K562 (cell line): ENCODE results near the gene PATE2. TPM values are rescaled to one million over a fixed set of nuclear protein-coding genes. Genes with fewer than 3 reads are reported as not detected.

ENCODE experiments used
- ATAC-seq: fragments of 200-7000 bp; cut with Tn5 transposase; 3 replicates; pipeline ENCODE4 v1.9.1; 2020; ENCODE audit warnings: moderate library complexity
- BruUV-seq: library from RNA; stranded (reverse); fragments of 400-500 nt; replicated peaks from 2 replicates; lab custom pipeline; 2021; lab: Mats Ljungman, UMichigan
- CTCF ChIA-PET: fragments of 300-600 bp; formaldehyde crosslinking; extraction: SDS; loops from one replicate; lab custom pipeline; 2021; ENCODE audit warnings: low intra/inter-chr PET ratio; lab: Yijun Ruan, JAX
- POLR2A ChIA-PET: fragments of 300-600, 350-650 bp; sonication (Branson Sonifier 250); formaldehyde crosslinking; extraction: SDS; loops from one replicate; lab custom pipeline; 2021; ENCODE audit warnings: antibody characterized with exemption, inconsistent platforms; lab: Yijun Ruan, JAX
- DNase-seq, 4 experiments: peaks; one replicate each; pipeline versions ENCODE4 v3.0.0 to v3.0.0-alpha.2; 2011 to 2018; ENCODE audit warnings: low spot score in 3 of 4, mixed read lengths in 3 of 4; ENCODE audit errors: extremely low read depth in 1 of 4
- FAIRE-seq: peaks from 2 replicates; lab custom pipeline; 2011; peaks lifted over from hg19 to GRCh38; lab: Jason Lieb, UNC
- H2AFZ ChIP-seq: 2 replicates; pipeline ENCODE4 v1.6.0; 2011; ENCODE audit warnings: low read depth, low read length, control low read depth, inconsistent platforms
- H3K27ac ChIP-seq: fragments of 200-600 bp; 3 replicates; pipeline ENCODE4 v1.8.0; 2011; ENCODE audit warnings: low read depth, mild to moderate bottlenecking, control low read depth, inconsistent platforms, low read length, moderate library complexity, mixed read lengths; ENCODE audit errors: extremely low read depth
- H3K27me3 ChIP-seq, 2 experiments: fragments of 300-600 bp in 1 of 2; 2 replicates in 1 of 2; 3 replicates in 1 of 2; pipeline versions ENCODE4 v1.6.0 to v1.8.0; 2011; ENCODE audit warnings: inconsistent platforms in 2 of 2, low read length in 2 of 2, mild to moderate bottlenecking in 1 of 2, mixed read lengths in 1 of 2, moderate library complexity in 1 of 2; ENCODE audit not compliant: control insufficient read depth in 2 of 2, insufficient read depth in 2 of 2
- H3K36me3 ChIP-seq: fragments of 300-600 bp; 3 replicates; pipeline ENCODE4 v1.8.0; 2011; ENCODE audit warnings: mild to moderate bottlenecking, low read length, inconsistent platforms; ENCODE audit not compliant: control insufficient read depth, insufficient read depth
- H3K4me1 ChIP-seq, 2 experiments: fragments of 200-600 bp in 1 of 2; replicated peaks in 1 of 2; 2 replicates in 1 of 2; 3 replicates in 1 of 2; pipeline versions ENCODE4 v1.5.1 to v1.8.0; 2011; ENCODE audit warnings: inconsistent platforms in 2 of 2, low read length in 2 of 2, mild to moderate bottlenecking in 1 of 2, mixed read lengths in 1 of 2, moderate library complexity in 1 of 2; ENCODE audit not compliant: control insufficient read depth in 2 of 2, insufficient read depth in 2 of 2
- H3K4me2 ChIP-seq: 2 replicates; pipeline ENCODE4 v1.6.1; 2011; ENCODE audit warnings: low read length, control low read depth, inconsistent platforms, mixed read lengths; ENCODE audit not compliant: insufficient read depth
- H3K4me3 ChIP-seq: fragments of 200-600 bp; sonication (generic), shearing (Covaris generic); 2 replicates; pipeline ENCODE4 v1.5.1; 2016; ENCODE audit warnings: control low read depth, inconsistent platforms
- H3K79me2 ChIP-seq: fragments of 200-600 bp; 3 replicates; pipeline ENCODE4 v1.8.0; 2011; ENCODE audit warnings: low read length, inconsistent platforms; ENCODE audit not compliant: control insufficient read depth, insufficient read depth
- H3K9ac ChIP-seq, 2 experiments: 2 replicates each; pipeline versions ENCODE4 v1.6.0 to v1.6.1; 2011; ENCODE audit warnings: low read depth in 2 of 2, low read length in 2 of 2, control low read depth in 1 of 2, inconsistent platforms in 1 of 2, mild to moderate bottlenecking in 1 of 2, mixed read lengths in 1 of 2; ENCODE audit not compliant: insufficient read depth in 1 of 2
- H3K9me1 ChIP-seq: one replicate; pipeline ENCODE4 v1.6.0; 2011; ENCODE audit warnings: inconsistent platforms, mild to moderate bottlenecking, low read length, moderate library complexity; ENCODE audit not compliant: control insufficient read depth, insufficient read depth
- H3K9me3 ChIP-seq: replicated peaks from 2 replicates; pipeline ENCODE4 v1.5.1; 2011; ENCODE audit warnings: low read depth, low read length, inconsistent platforms; ENCODE audit not compliant: control insufficient read depth, insufficient read depth
- H4K20me1 ChIP-seq: replicated peaks from 2 replicates; pipeline ENCODE4 v1.6.1; 2011; ENCODE audit warnings: low read length, inconsistent platforms, mixed read lengths; ENCODE audit not compliant: control insufficient read depth, insufficient read depth
- KDM1A ChIP-seq, 2 experiments: fragments of 450-650 bp; IDR thresholded peaks; 2 replicates each; pipeline ENCODE4 v1.6.1; 2016; ENCODE audit warnings: mild to moderate bottlenecking in 2 of 2
- ZNF311 ChIP-seq: fragments of 250-450 bp; sonication (Bioruptor Pico); IDR thresholded peaks from 2 replicates; pipeline ENCODE4 v1.4.0; 2020; ENCODE audit warnings: mild to moderate bottlenecking, moderate library complexity
- WGBS: fragments of 100-300 bp; shearing (Covaris generic); methylation state at CpG from one replicate; pipeline ENCODE4 v1.1.6; 2016; ENCODE audit warnings: low coverage, mixed read lengths; ENCODE audit not compliant: insufficient coverage; ENCODE audit errors: missing lambda C conversion rate; 5-methylcytosine and 5-hydroxymethylcytosine counted together
- in situ Hi-C: fragments of 300-500 bp; cut with MboI; formaldehyde crosslinking; loops from 4 replicates; pipeline ENCODE4 v1.15.0; 2018; ENCODE audit warnings: inconsistent platforms, mixed read lengths
- intact Hi-C: fragments of 100-400 bp; cut with micrococcal nuclease; formaldehyde crosslinking; loops from 2 replicates; pipeline ENCODE4 v1.14.2; 2022
- polyA plus RNA-seq, 8 experiments: library from polyadenylated mRNA; depleted of rRNA in 4 of 8; stranded (reverse) in 5 of 8; unstranded in 3 of 8; fragments of >200 nt; fragmentation: Nextera tagmentation in 2 of 8; fragmentation: Illumina TruSeq in 1 of 8; extraction: Ambion mirVana in 2 of 8; extraction: Trizol in 1 of 8; gene quantifications; 2 replicates each; pipeline versions ENCODE4 v1.2.1 to v1.2.3, GENCODE V29; 2011 to 2014; ENCODE audit warnings: inconsistent platforms in 1 of 8, missing spikeins in 1 of 8
- total RNA-seq, 7 experiments: library from RNA; depleted of rRNA in 6 of 7; stranded (reverse); fragments of >200 nt in 6 of 7; fragmentation: Illumina TruSeq in 2 of 7; extraction: Trizol in 2 of 7; gene quantifications; 2 replicates each; pipeline versions ENCODE4 v1.2.1 to v1.2.3, GENCODE V29; 2011 to 2021; ENCODE audit warnings: low replicate concordance in 1 of 7
- TF ChIP-seq, protein P1 (sequence below): fragments of 450-650 bp; formaldehyde crosslinking; IDR thresholded peaks from 2 replicates; pipeline ENCODE4 v1.4.0; 2020; ENCODE audit warnings: mild to moderate bottlenecking, mixed read lengths
- TF ChIP-seq, protein P2 (sequence below), 2 experiments: fragments of 450-650 bp; formaldehyde crosslinking in 1 of 2; IDR thresholded peaks; 2 replicates each; pipeline versions ENCODE4 v1.4.0 to v1.6.1; 2014 to 2020; ENCODE audit warnings: mild to moderate bottlenecking in 2 of 2, borderline replicate concordance in 1 of 2, low read depth in 1 of 2

PATE2 gene
- total and polyA plus RNA-seq, 9 of the 15 experiments (the other 6 are each of a cell fraction or from before 2014, with no cell fraction given) = not detected

DNA sequence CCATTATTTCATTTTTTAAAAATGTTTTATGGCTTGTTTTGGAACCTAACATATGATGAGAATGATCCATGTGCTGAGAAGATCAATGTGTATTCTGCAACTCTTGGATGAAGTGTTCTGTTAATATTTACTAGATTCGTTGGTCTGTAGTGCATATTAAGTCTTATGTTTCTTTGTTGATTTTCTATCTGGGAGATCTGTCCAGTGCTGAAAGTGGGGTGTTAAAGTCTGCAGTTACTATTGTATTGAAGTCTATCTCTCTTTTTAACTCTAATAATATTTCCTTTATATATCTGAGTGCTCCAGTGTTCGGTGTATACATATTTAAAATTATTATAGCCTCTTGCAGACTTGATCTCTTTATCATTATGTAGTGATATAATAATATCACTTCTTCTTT lies 21.2 kb upstream of the PATE2 start:
- Histone ChIP-seq H4K20me1 (no peaks in the 10 kb centered on the region), H3K9ac (no peak overlapping the region), H3K4me2 (no peak overlapping the region), H3K79me2 (no peaks in the 10 kb centered on the region), H3K36me3 (no peaks in the 10 kb centered on the region), H3K27ac (no peak overlapping the region)
- FAIRE-seq = no peak
- in situ Hi-C loops = no loop called here
- no peak for ATAC-seq
- CTCF ChIA-PET = no interaction called here
- TF ChIP-seq, protein P1, sequence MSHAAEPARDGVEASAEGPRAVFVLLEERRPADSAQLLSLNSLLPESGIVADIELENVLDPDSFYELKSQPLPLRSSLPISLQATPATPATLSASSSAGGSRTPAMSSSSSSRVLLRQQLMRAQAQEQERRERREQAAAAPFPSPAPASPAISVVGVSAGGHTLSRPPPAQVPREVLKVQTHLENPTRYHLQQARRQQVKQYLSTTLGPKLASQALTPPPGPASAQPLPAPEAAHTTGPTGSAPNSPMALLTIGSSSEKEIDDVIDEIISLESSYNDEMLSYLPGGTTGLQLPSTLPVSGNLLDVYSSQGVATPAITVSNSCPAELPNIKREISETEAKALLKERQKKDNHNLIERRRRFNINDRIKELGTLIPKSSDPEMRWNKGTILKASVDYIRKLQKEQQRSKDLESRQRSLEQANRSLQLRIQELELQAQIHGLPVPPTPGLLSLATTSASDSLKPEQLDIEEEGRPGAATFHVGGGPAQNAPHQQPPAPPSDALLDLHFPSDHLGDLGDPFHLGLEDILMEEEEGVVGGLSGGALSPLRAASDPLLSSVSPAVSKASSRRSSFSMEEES = no peak
- TF ChIP-seq, protein P2, sequence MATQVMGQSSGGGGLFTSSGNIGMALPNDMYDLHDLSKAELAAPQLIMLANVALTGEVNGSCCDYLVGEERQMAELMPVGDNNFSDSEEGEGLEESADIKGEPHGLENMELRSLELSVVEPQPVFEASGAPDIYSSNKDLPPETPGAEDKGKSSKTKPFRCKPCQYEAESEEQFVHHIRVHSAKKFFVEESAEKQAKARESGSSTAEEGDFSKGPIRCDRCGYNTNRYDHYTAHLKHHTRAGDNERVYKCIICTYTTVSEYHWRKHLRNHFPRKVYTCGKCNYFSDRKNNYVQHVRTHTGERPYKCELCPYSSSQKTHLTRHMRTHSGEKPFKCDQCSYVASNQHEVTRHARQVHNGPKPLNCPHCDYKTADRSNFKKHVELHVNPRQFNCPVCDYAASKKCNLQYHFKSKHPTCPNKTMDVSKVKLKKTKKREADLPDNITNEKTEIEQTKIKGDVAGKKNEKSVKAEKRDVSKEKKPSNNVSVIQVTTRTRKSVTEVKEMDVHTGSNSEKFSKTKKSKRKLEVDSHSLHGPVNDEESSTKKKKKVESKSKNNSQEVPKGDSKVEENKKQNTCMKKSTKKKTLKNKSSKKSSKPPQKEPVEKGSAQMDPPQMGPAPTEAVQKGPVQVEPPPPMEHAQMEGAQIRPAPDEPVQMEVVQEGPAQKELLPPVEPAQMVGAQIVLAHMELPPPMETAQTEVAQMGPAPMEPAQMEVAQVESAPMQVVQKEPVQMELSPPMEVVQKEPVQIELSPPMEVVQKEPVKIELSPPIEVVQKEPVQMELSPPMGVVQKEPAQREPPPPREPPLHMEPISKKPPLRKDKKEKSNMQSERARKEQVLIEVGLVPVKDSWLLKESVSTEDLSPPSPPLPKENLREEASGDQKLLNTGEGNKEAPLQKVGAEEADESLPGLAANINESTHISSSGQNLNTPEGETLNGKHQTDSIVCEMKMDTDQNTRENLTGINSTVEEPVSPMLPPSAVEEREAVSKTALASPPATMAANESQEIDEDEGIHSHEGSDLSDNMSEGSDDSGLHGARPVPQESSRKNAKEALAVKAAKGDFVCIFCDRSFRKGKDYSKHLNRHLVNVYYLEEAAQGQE (IDR thresholded peaks at IDR 0.05; ENCODE audit: borderline replicate concordance) = peak; percentile 56
- TF ChIP-seq, protein P2 (CRISPR knock-in tag; IDR thresholded peaks at IDR 0.05; ENCODE audit: low read depth) = no peak
- TF ChIP-seq KDM1A (IDR thresholded peaks at IDR 0.05) = no peak
- no peak for TF ChIP-seq ZNF311
- TF ChIP-seq, all 486 proteins: peak for 1
- 0% methylated on average over 2 of the region's 2 CpGs for WGBS
- Histone ChIP-seq H3K9me1 (no peaks in the 10 kb centered on the region), H3K9me3 (no peaks in the 10 kb centered on the region; the same call in 1 of the 2 replicates), H3K4me1 (no peaks in the 10 kb centered on the region), H3K27me3 (no peaks in the 10 kb centered on the region), H2AFZ (no peak overlapping the region), H3K4me3 (no peak overlapping the region)
- intact Hi-C loops = no loop called here
- POLR2A ChIA-PET = no interaction called here
- no TSS peak for BruUV-seq
- DNase-seq = no peak
